Measurements from ENCODE around the gene TADA2A.

The TADA2A gene

GRCh38 chr17:37488009-37488604 is 81.4 kb downstream of the TADA2A start:
- Histone ChIP-seq H3K9me3 (ENCODE audit: control insufficient read depth in 1 of 2, low read length in 2 of 2) (no peaks in the 10 kb centered on the region), H3K4me3 (ENCODE audit: low read depth in 1 of 2, low read length in 2 of 2) (peak overlapping the region; percentile 77 to 87), H3K36me3 (ENCODE audit: control insufficient read depth in 1 of 2, insufficient read depth in 2 of 2, low read length in 2 of 2) (peaks cover 0 to 5% of the 10 kb centered on the region in 2 donors), H3K27ac (ENCODE audit: low read length) (peak overlapping the region; percentile 47), H3K27me3 (ENCODE audit: low read depth, low read length) (no peaks in the 10 kb centered on the region), H3K4me1 (ENCODE audit: control insufficient read depth in 1 of 2, insufficient read depth in 2 of 2, low read length in 2 of 2) (peaks cover 5 to 47% of the 10 kb centered on the region in 2 donors)

DNA sequence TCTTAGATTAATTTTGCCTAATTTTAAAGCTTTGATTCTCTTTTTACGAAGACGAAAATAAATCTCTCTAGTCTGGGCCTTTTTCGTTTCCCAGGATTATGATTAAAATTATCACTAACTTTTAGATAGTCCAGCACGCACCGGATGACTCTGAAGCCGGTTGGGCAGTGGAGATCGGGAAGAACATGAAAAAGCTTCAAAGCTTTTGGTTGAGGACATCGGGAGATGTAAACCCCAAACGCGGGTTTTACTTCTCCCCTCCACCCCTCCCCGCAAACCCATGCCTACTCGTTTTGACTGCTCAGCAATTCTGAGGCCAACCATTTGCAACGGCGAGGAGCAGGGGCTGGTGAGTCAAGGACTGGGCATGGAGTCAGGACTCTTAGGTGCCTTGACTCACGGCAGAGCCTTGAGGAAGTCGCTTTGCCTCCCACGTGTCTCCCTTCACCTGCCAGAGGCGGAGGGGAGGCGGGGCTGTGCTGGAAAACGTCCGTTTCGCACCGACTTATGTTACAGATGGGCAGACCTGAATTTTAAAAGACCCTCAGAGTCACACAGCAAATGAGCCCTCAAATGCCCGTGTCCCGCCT is 82.0 kb downstream of the TADA2A start:
- Histone ChIP-seq H3K4me1 (ENCODE audit: control insufficient read depth in 1 of 2, insufficient read depth in 2 of 2, low read length in 2 of 2) (peaks cover 5 to 41% of the 10 kb centered on the region in 2 donors), H3K36me3 (ENCODE audit: control insufficient read depth in 1 of 2, insufficient read depth in 2 of 2, low read length in 2 of 2) (peaks cover 0 to 5% of the 10 kb centered on the region in 2 donors), H3K4me3 (ENCODE audit: low read depth in 1 of 2, low read length in 2 of 2) (peak overlapping the region; percentile 77 to 87), H3K9me3 (ENCODE audit: control insufficient read depth in 1 of 2, low read length in 2 of 2) (no peaks in the 10 kb centered on the region), H3K27me3 (ENCODE audit: low read depth, low read length) (no peaks in the 10 kb centered on the region), H3K27ac (ENCODE audit: low read length) (peak overlapping the region; percentile 47)

DNA sequence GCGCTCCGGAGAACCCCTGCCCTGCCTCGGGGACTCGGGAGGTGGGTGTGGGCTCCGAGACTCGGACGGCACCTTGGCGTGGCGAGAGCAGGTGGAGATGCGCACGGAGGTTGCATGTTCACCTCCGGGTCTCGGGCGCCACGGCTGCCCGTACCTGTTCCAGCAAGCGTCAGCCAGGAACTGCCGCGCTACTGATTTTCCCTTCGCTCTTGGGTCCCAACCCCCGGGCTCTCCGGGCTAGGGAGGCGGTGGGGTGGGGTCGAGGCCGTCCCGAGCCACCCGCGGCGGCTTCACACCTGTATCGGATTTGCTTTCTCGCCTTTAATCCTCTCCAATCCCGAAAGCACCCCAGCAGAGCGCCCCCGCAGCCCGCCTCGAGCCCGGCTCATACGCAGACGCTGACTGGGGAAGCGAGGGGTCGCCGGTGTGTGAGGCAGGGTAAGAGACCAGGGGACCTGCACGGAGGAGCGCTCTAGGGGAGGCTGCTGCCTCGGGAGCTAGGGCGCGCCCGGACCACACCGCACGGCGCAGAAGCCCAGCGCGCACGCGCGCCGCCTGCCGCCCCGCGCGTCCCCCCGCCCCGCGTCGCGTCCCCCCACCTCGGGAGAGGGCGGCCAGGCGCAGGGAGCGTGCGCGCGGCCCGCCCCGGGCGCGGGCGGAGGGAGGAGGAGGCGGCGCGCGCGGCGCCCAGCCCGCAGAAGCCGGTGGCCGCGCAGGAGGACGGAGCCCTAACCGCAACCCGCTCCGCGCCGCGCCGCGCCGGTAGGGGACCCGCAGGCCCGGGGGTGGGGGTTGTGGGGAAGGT is 82.7 kb downstream of the TADA2A start, which contains the start of gene DUSP14:
DUSP14 (plus strand) TSS at position 695 of the 805 bp plus-strand sequence. CDS start 22,382 bp downstream, outside the sequence.
- Histone ChIP-seq H3K4me3 (ENCODE audit: low read depth in 1 of 2, low read length in 2 of 2) (peak within 1 kb of the TSS; percentile 77 to 87), H3K4me1 (ENCODE audit: control insufficient read depth in 1 of 2, insufficient read depth in 2 of 2, low read length in 2 of 2) (peaks cover 5 to 37% of the 10 kb centered on the region in 2 donors), H3K27me3 (ENCODE audit: low read depth, low read length) (no peaks in the 10 kb centered on the region), H3K36me3 (ENCODE audit: control insufficient read depth in 1 of 2, insufficient read depth in 2 of 2, low read length in 2 of 2) (peaks cover 0 to 5% of the 10 kb centered on the region in 2 donors), H3K9me3 (ENCODE audit: control insufficient read depth in 1 of 2, low read length in 2 of 2) (no peaks in the 10 kb centered on the region), H3K27ac (ENCODE audit: low read length) (peak within 1 kb of the TSS; percentile 74)

DNA sequence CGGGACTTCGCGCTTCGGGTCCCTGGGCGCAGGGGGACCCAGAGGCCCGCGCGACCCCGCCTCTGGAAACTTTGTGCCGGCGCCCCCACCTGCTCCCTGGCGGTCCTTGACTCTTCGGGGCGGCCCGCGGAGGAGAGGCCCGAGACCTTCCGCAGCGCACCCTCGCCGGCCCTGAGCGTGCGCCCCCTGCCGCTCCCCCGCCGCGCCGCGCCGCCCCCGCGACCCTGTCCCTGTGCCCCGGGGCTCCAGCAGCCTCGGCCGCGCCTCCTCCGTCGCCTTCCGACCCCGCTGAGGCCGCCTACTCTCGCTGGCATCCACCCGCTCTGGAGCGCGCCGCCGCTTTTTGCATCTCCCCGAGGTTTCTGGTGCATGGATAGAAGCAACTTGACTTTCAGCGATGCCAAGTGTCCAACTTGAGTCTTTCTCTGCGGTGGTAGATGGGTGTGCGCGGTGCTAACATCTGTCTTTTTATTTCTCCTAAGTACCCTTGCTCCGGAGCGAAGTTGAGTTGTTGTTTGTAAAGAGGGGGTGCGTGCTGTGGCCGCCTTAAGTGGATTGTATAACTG is 83.4 kb downstream of the TADA2A start:
- H3K9me3 ChIP-seq (ENCODE audit: control insufficient read depth in 1 of 2, low read length in 2 of 2) = no peaks in the 10 kb centered on the region
- peak overlapping the region; percentile 74 for H3K27ac ChIP-seq (ENCODE audit: low read length)
- H3K4me1 ChIP-seq (ENCODE audit: control insufficient read depth in 1 of 2, insufficient read depth in 2 of 2, low read length in 2 of 2) = peaks cover 5 to 37% of the 10 kb centered on the region in 2 donors
- H3K4me3 ChIP-seq (ENCODE audit: low read depth in 1 of 2, low read length in 2 of 2) = peak overlapping the region; percentile 61 to 84
- no peaks in the 10 kb centered on the region for H3K27me3 ChIP-seq (ENCODE audit: low read depth, low read length)
- peaks cover 0 to 5% of the 10 kb centered on the region in 2 donors for H3K36me3 ChIP-seq (ENCODE audit: control insufficient read depth in 1 of 2, insufficient read depth in 2 of 2, low read length in 2 of 2)

- Histone ChIP-seq H3K9me3 (ENCODE audit: control insufficient read depth in 1 of 2, low read length in 2 of 2) (no peaks in the 10 kb centered on the region), H3K27me3 (ENCODE audit: low read depth, low read length) (no peaks in the 10 kb centered on the region), H3K4me3 (ENCODE audit: low read depth in 1 of 2, low read length in 2 of 2) (peak overlapping the region; percentile 61 to 84), H3K4me1 (ENCODE audit: control insufficient read depth in 1 of 2, insufficient read depth in 2 of 2, low read length in 2 of 2) (peaks cover 5 to 37% of the 10 kb centered on the region in 2 donors), H3K27ac (ENCODE audit: low read length) (peak overlapping the region; percentile 74), H3K36me3 (ENCODE audit: control insufficient read depth in 1 of 2, insufficient read depth in 2 of 2, low read length in 2 of 2) (peaks cover 0 to 5% of the 10 kb centered on the region in 2 donors)
Measured at GRCh38 chr17:37490638-37491614, 84.2 kb downstream of the TADA2A start.

DNA sequence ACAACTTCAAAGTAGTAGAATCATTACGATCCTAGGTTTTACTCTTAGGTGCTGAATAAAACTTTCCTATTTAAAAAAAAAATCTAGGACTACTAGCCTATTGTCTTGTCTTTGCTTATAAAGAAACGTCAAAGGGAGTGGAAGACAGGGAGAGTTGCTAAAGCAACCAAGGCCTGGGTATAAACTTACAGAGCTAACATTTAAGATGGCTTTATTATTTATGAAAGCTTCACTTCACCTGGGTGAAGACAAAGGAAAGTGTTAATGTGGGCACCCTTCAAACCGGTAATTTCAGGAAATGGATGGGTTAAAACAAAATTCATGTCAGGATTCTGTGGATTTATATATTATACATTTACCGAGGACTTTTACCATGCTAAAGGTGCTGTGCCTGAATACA is 85.5 kb downstream of the TADA2A start:
- H3K4me1 ChIP-seq (ENCODE audit: control insufficient read depth in 1 of 2, insufficient read depth in 2 of 2, low read length in 2 of 2) = peaks cover 5 to 37% of the 10 kb centered on the region in 2 donors

GRCh38 chr17:37493249-37494027 is 86.8 kb downstream of the TADA2A start:
- no peak overlapping the region for H3K4me3 ChIP-seq (ENCODE audit: low read depth in 1 of 2, low read length in 2 of 2)
- H3K27ac ChIP-seq (ENCODE audit: low read length) = peak overlapping the region; percentile 36

More for the DNA sequence above, 85.5 kb downstream of the TADA2A start:
- Histone ChIP-seq H3K9me3 (ENCODE audit: control insufficient read depth in 1 of 2, low read length in 2 of 2) (no peaks in the 10 kb centered on the region), H3K36me3 (ENCODE audit: control insufficient read depth in 1 of 2, insufficient read depth in 2 of 2, low read length in 2 of 2) (peaks cover 0 to 5% of the 10 kb centered on the region in 2 donors), H3K27ac (ENCODE audit: low read length) (peak overlapping the region; percentile 74), H3K27me3 (ENCODE audit: low read depth, low read length) (no peaks in the 10 kb centered on the region), H3K4me3 (ENCODE audit: low read depth in 1 of 2, low read length in 2 of 2) (peak overlapping the region; percentile 61 to 84)

DNA sequence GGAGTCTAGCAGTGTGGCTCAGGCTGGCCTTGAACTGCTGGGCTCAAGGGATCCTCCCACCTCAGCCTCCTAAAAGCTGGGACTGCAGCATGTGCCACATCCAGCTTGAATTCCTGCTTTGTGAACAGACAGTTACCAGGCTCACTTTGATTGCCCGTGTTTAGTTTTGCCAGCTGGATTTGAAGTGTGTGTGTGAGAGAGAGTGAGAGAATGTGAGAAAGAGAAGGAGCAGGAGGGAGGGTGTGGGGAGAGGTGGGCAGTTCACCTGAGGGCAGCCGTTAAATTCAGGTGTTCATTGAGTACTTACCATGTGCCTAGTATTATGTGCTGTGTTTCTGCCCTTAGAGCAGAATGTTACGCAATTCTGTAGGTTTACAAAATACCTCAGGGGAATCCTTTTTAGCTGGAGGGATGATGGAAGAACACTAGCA is 87.7 kb downstream of the TADA2A start:
- no peaks in the 10 kb centered on the region for H3K36me3 ChIP-seq (ENCODE audit: control insufficient read depth in 1 of 2, insufficient read depth in 2 of 2, low read length in 2 of 2)
- H3K4me3 ChIP-seq (ENCODE audit: low read depth in 1 of 2, low read length in 2 of 2) = no peak overlapping the region
- no peaks in the 10 kb centered on the region for H3K27me3 ChIP-seq (ENCODE audit: low read depth, low read length)
- H3K27ac ChIP-seq (ENCODE audit: low read length) = no peak overlapping the region
- no peaks in the 10 kb centered on the region for H3K9me3 ChIP-seq (ENCODE audit: control insufficient read depth in 1 of 2, low read length in 2 of 2)
- H3K4me1 ChIP-seq (ENCODE audit: control insufficient read depth in 1 of 2, insufficient read depth in 2 of 2, low read length in 2 of 2) = peaks cover 5 to 31% of the 10 kb centered on the region in 2 donors

More at GRCh38 chr17:37493249-37494027, 86.8 kb downstream of the TADA2A start:
- H3K9me3 ChIP-seq (ENCODE audit: control insufficient read depth in 1 of 2, low read length in 2 of 2) = no peaks in the 10 kb centered on the region
- peaks cover 0 to 4% of the 10 kb centered on the region in 2 donors for H3K36me3 ChIP-seq (ENCODE audit: control insufficient read depth in 1 of 2, insufficient read depth in 2 of 2, low read length in 2 of 2)
- H3K27me3 ChIP-seq (ENCODE audit: low read depth, low read length) = no peaks in the 10 kb centered on the region
- H3K4me1 ChIP-seq (ENCODE audit: control insufficient read depth in 1 of 2, insufficient read depth in 2 of 2, low read length in 2 of 2) = peaks cover 5 to 31% of the 10 kb centered on the region in 2 donors

GRCh38 chr17:37494971-37495370 is 88.3 kb downstream of the TADA2A start:
- H3K4me1 ChIP-seq (ENCODE audit: control insufficient read depth in 1 of 2, insufficient read depth in 2 of 2, low read length in 2 of 2) = peaks cover 5 to 31% of the 10 kb centered on the region in 2 donors
- H3K36me3 ChIP-seq (ENCODE audit: control insufficient read depth in 1 of 2, insufficient read depth in 2 of 2, low read length in 2 of 2) = no peaks in the 10 kb centered on the region
- no peaks in the 10 kb centered on the region for H3K27me3 ChIP-seq (ENCODE audit: low read depth, low read length)
- no peak overlapping the region for H3K27ac ChIP-seq (ENCODE audit: low read length)
- no peaks in the 10 kb centered on the region for H3K9me3 ChIP-seq (ENCODE audit: control insufficient read depth in 1 of 2, low read length in 2 of 2)
- H3K4me3 ChIP-seq (ENCODE audit: low read depth in 1 of 2, low read length in 2 of 2) = no peak overlapping the region

DNA sequence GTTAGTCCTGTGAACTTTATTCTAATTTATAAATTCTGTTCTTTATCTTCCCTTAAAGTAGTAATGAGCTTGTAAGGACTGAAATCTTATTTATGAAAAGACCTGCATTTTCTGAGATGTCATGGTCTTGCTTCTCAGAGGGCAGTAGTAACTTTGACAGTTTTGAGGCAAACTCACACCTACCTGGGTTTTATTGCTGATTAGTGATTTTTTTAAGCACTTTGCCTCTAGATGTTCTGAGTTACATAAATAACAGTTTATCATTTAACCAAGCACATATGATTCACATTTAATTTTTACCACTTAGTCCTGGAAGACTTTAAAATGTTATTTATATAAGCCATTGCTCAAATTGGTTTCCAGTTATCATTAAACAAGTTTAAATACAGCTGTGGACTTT is 93.7 kb downstream of the TADA2A start:
- H3K27me3 ChIP-seq (ENCODE audit: low read depth, low read length) = no peaks in the 10 kb centered on the region
- no peaks in the 10 kb centered on the region for H3K36me3 ChIP-seq (ENCODE audit: control insufficient read depth in 1 of 2, insufficient read depth in 2 of 2, low read length in 2 of 2)
- H3K27ac ChIP-seq (ENCODE audit: low read length) = no peak overlapping the region

More for the DNA sequence above, 93.7 kb downstream of the TADA2A start:
- H3K9me3 ChIP-seq (ENCODE audit: control insufficient read depth in 1 of 2, low read length in 2 of 2) = no peaks in the 10 kb centered on the region
- no peaks in the 10 kb centered on the region for H3K4me1 ChIP-seq (ENCODE audit: control insufficient read depth in 1 of 2, insufficient read depth in 2 of 2, low read length in 2 of 2)
- no peak overlapping the region for H3K4me3 ChIP-seq (ENCODE audit: low read depth in 1 of 2, low read length in 2 of 2)

Data from muscle layer of duodenum (tissue), 2 donors.